ENCODE measurements around the gene CABP4. TPM values are rescaled to one million over a fixed set of nuclear protein-coding genes. Genes with fewer than 3 reads are reported as not detected.

Gene CABP4
- polyA plus RNA-seq, 1 donor from 2014 or later: 3.9 TPM

- no peak overlapping the region for H3K4me3 Mint-ChIP-seq
- H3K36me3 Mint-ChIP-seq: no peaks in the 10 kb centered on the region
- H3K9me3 Mint-ChIP-seq: no peaks in the 10 kb centered on the region
- H3K27ac Mint-ChIP-seq: no peak overlapping the region
- no peaks in the 10 kb centered on the region for H3K27me3 Mint-ChIP-seq
- peaks cover 0 to 4% (median 2%) of the 10 kb centered on the region in 3 donors for H3K4me1 Mint-ChIP-seq
Observed at GRCh38 chr11:67494371-67495233, 39.4 kb downstream of the CABP4 start.

GRCh38 chr11:67495234-67496005 lies 40.3 kb downstream of the CABP4 start:
- Mint-ChIP-seq H3K9me3 (no peaks in the 10 kb centered on the region), H3K36me3 (no peaks in the 10 kb centered on the region), H3K27me3 (no peaks in the 10 kb centered on the region), H3K4me1 (peaks cover 0 to 2% (median 0%) of the 10 kb centered on the region in 3 donors), H3K27ac (no peak overlapping the region), H3K4me3 (no peak overlapping the region)

- Mint-ChIP-seq H3K27ac (no peak overlapping the region), H3K36me3 (no peaks in the 10 kb centered on the region), H3K9me3 (no peaks in the 10 kb centered on the region), H3K4me3 (no peak overlapping the region), H3K27me3 (no peaks in the 10 kb centered on the region), H3K4me1 (peaks cover 5 to 7% (median 6%) of the 10 kb centered on the region in 3 donors)
Observed at GRCh38 chr11:67496113-67496512, 41.0 kb downstream of the CABP4 start.

GRCh38 chr11:67497656-67498291 lies 42.6 kb downstream of the CABP4 start:
- Mint-ChIP-seq H3K4me1 (peaks cover 5 to 8% (median 7%) of the 10 kb centered on the region in 3 donors), H3K9me3 (no peaks in the 10 kb centered on the region), H3K27ac (peak overlapping the region in 1 of 3 donors; percentile 32), H3K4me3 (no peak overlapping the region), H3K27me3 (no peaks in the 10 kb centered on the region), H3K36me3 (no peaks in the 10 kb centered on the region)

DNA sequence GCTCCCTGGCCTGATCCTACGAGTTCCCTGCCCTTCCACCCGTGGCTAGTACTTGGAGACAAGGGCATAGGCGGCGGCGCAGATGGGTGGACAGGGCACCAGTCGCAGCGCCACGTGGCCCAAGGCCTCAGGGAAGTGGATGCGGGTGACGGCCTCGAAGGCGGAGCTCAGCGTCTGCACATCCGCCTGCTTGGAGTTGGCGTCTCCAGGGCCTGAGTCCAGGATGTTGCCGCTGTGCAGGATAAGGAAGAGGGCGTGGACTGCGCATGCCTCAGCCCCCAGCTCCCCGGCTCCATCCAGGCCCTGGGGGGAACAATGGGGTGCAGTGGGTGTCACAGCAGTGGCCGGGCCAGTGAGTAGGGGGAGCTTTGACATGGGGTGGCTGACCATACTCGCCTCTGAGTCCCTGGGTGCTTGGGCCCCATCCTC lies 43.4 kb downstream of the CABP4 start:
- Mint-ChIP-seq H3K4me1 (peaks cover 9 to 13% (median 10%) of the 10 kb centered on the region in 3 donors), H3K4me3 (no peak overlapping the region), H3K27ac (no peak overlapping the region), H3K27me3 (no peaks in the 10 kb centered on the region), H3K9me3 (no peaks in the 10 kb centered on the region), H3K36me3 (peaks cover 2% of the 10 kb centered on the region)

DNA sequence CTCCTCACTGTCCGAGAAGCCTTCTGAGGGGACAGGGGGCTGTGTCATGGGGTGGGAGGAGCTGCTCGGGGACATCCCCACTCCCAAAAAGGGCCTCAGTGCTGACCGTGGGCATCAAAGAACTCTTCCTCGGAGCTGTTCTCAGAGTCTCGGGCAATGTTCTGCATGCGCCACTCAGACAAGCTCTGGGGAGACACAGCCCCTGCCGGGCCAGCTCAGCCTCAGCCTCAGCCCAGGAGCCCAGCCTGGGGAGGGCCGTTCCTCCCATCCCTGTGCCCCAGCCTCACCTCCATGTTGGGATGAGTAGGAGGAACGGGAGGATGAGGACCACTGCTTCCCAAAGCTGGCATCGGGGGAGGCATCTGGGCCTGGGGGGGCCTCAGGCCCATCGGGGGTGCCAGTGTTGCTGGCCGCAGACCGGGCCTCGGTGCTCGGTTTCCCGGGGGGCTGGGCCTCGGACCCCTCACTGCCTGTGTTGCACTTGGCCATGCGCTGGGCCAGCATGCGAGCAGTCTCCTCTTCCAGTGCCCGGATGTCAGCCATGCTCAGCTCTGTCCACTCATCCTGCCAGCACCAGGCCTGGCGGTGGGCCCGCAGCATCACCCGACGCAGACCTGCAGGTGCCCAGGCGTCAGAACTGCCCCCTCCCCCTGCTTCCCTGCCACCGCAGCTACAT lies 44.8 kb downstream of the CABP4 start:
- Mint-ChIP-seq H3K4me1 (peaks cover 10 to 14% (median 13%) of the 10 kb centered on the region in 3 donors), H3K4me3 (no peak overlapping the region), H3K36me3 (peaks cover 2% of the 10 kb centered on the region), H3K27ac (no peak overlapping the region), H3K27me3 (no peaks in the 10 kb centered on the region), H3K9me3 (no peaks in the 10 kb centered on the region)

DNA sequence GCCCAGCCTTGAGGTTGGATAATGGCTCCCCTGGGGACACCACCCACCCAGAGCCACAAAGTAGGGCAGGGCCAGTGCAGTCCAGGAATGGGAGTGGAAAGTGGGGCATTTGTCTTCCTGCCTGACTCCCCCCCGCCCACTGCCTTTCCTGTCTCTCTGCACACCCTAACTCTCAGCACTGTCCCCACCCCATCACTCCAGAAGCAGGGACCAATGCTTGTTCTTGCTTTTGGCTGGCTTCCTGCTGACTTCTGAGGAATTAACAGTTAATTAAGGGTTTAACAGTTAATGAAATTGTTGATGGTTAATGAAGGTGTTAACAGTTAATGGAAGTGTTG lies 45.3 kb downstream of the CABP4 start:
- Mint-ChIP-seq H3K36me3 (peaks cover 2% of the 10 kb centered on the region), H3K27ac (peak overlapping the region in 2 of 3 donors; percentile 47 to 54), H3K4me3 (peak overlapping the region in 1 of 4 donors; percentile 64), H3K4me1 (peaks cover 11 to 14% (median 14%) of the 10 kb centered on the region in 3 donors), H3K9me3 (no peaks in the 10 kb centered on the region), H3K27me3 (no peaks in the 10 kb centered on the region)

DNA sequence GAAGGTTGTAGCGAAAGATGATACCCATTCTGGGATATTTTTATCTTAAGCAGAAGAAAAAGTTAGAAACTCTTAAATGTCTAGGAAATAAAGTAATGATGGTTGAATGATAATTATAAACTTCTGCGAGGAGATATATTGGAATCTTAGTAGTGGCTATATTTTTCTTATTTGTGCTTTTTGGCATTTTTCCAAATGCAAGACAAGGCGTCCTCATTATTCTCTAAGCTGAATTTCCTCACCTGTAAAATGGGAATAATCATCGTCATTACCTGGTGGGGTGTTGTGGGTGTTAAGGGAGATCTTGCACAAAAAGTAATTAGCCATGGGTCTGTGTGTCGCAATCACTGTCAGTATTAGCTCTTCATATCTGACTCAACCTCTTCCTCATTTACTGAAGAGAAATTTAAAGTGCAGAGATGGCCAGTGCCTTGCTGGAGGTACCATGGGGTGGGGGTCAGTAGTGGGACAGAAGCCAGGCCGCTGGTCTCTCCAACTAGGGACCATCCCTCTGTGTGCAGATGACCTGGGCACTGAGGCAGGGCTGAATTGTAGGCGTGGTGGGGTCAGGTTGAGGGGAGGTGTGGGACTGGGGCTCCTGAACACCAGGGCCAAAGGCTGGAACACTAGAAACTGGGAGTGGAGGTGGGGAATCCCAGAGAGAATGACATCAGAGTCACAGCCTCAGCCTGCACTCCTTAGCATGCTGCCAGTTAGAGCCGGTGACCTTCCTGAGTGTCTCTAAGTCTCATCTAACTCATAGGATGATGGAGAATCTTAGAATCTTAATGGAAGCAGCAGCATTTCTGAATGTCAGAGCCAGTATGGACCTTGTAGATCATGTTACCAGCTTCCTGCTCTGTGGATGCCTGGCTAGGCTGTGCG lies 45.9 kb downstream of the CABP4 start:
- H3K36me3 Mint-ChIP-seq: peaks cover 2% of the 10 kb centered on the region
- no peaks in the 10 kb centered on the region for H3K9me3 Mint-ChIP-seq
- no peaks in the 10 kb centered on the region for H3K27me3 Mint-ChIP-seq
- peaks cover 13 to 19% (median 14%) of the 10 kb centered on the region in 3 donors for H3K4me1 Mint-ChIP-seq
- H3K4me3 Mint-ChIP-seq: peak overlapping the region in 2 of 4 donors; percentile 13 to 64
- peak overlapping the region in 2 of 3 donors; percentile 47 to 54 for H3K27ac Mint-ChIP-seq

- Mint-ChIP-seq H3K4me3 (no peak overlapping the region), H3K4me1 (peaks cover 18 to 24% (median 19%) of the 10 kb centered on the region in 3 donors), H3K27me3 (no peaks in the 10 kb centered on the region), H3K36me3 (peaks cover 3% of the 10 kb centered on the region), H3K9me3 (no peaks in the 10 kb centered on the region), H3K27ac (peak overlapping the region in 1 of 3 donors; percentile 54)
Observed at GRCh38 chr11:67501854-67502253, 46.7 kb downstream of the CABP4 start.

DNA sequence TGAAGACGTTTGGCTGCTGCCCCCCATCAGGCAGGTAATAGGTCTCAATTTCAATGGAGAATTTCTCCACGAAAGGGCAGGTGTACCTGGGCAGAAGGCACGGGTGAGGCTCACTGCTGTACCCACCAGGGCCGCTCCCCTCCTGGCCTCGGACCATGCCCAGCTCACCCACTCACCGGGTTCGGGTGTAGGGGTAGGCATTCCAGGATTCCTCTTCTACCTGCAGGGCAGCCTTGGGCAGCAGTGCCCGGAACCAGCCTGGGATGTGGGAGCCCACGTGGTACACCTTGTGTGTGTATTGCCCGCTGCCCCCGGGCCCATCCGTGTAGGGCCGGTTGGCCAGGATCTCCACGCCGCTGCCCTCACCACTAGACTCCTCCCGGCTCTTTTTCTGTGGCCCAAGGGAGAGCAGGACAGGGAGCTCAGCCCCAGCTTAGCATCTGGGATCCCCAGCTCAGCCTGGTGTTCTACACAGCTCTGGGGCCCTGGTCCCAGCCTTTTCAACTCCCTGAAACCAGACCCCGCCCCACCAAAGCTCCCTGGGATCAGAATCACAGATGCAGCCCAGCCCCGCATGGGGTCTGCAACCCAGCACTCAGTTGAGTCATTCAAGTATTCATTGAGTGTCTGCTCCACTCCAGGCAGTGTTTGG lies 47.3 kb downstream of the CABP4 start:
- Mint-ChIP-seq H3K27me3 (no peaks in the 10 kb centered on the region), H3K36me3 (peaks cover 3% of the 10 kb centered on the region), H3K4me1 (peaks cover 18 to 28% (median 23%) of the 10 kb centered on the region in 3 donors), H3K4me3 (peak overlapping the region; percentile 77 to 95 (median 85)), H3K27ac (peak overlapping the region in 2 of 3 donors; percentile 18 to 97), H3K9me3 (no peaks in the 10 kb centered on the region)

GRCh38 chr11:67503119-67504004 lies 48.2 kb downstream of the CABP4 start:
- H3K27ac Mint-ChIP-seq: peak overlapping the region in 2 of 3 donors; percentile 18 to 97
- no peaks in the 10 kb centered on the region for H3K27me3 Mint-ChIP-seq
- H3K9me3 Mint-ChIP-seq: no peaks in the 10 kb centered on the region
- peaks cover 3% of the 10 kb centered on the region for H3K36me3 Mint-ChIP-seq
- peak overlapping the region; percentile 77 to 95 (median 86) for H3K4me3 Mint-ChIP-seq
- H3K4me1 Mint-ChIP-seq: peaks cover 18 to 28% (median 23%) of the 10 kb centered on the region in 3 donors

DNA sequence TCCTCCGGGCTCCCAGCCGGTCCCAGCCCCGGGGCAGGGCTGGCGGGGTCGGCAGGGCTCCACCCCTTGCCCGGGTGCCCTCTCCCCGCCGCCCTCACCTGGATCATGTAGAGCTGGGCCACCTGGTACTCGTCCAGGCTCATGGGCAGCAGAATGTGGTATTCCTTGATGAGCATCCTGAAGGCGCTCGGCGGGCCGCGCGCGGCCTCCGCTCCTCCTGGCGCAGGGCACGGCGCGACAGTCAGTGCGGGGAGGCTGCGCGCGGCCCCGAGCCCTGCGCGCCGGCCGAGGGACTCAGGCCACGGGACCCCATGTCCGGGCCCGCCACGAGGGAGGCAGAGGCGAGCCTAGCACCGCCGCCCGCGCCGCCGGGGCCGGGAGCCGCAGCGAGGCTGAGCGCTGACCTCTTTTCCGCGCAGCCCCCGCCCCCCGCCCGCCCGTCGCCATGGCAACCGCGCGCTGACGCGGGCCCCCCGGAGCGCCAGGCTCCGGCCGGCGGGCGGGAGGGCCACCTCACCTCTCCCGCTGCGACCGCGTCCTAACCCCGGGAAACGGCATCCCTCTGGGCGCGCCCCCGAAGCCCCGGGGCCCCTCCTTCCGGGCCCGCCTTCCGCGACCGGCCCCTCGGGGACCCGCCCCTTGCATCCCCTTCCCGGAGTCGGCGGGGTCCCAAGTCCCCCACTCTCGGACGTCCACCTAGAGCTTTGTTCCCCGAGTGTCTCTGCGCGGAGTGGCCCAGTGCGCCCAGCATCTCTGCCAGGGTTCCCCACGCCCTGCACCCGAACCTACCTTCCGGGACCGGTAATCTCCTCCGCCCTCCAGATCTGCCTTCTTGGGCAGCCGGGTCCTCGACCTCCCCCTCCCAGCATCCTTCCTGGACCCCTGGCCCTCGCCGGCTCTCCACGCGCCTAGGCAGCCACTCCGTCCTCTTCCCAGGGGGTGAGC lies 49.1 kb downstream of the CABP4 start:
- peaks cover 23 to 32% (median 30%) of the 10 kb centered on the region in 3 donors for H3K4me1 Mint-ChIP-seq
- H3K9me3 Mint-ChIP-seq: no peaks in the 10 kb centered on the region
- peaks cover 3% of the 10 kb centered on the region for H3K36me3 Mint-ChIP-seq
- peak overlapping the region; percentile 39 to 86 (median 85) for H3K27ac Mint-ChIP-seq
- H3K27me3 Mint-ChIP-seq: no peaks in the 10 kb centered on the region
- H3K4me3 Mint-ChIP-seq: peak overlapping the region; percentile 88 to 98 (median 94)

Measured in IgD-negative memory B cell (primary cell).